HepG2 (cell line): ENCODE data around the gene AMZ1.

Experiments
- CEBPB ChIP-seq: IDR thresholded peaks from 2 replicates; pipeline ENCODE4 v1.6.1; 2011; ENCODE audit warnings: low read depth, low read length, improper control_type of control experiment, borderline replicate concordance
- FOSL2 ChIP-seq: sonication (generic); formaldehyde crosslinking; IDR thresholded peaks from 2 replicates; pipeline ENCODE4 v1.4.0; 2020; ENCODE audit warnings: missing genetic modification reagents

DNA sequence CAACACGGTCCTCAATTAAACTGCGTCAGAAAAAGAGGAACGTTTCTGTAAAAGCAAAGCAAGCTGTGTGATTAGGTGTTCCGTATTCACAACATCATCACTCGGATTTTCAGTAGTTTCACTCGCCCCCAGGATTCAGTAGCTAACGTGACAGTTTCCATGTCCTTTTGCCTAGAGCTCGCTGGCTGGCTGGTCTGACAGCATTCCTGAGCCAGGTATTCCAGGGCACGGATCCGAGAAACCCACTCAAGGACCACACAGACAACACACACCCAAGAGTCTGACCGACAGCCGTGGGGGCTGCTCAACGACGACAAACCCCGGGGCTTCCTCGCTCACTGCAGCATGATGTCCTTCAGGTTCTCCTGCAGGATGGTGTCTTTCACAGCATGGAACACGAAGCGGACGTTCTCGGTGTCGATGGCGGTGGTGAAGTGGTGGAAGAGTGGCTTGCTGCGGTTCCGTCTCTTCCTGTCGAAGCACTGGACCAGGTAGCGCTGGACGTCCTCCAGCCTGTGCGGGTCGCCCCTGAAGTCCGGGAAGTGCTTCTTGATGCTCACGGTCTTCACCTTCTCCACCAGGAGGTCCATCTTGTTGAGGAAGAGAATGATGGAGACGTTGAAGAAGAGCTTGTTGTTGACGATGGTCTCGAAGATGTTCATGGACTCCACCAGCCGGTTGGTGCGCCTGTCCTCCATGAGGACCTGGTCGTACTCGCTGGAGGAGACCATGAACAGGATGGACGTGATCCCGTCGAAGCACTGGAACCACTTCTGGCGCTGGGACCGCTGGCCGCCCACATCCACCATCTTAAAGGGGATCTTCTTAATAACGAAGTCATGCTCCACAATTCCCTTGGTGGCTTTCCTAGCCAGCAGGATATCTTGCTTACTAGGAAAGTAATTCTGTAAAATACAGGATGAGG is 43.1 kb downstream of the AMZ1 start:
- TF ChIP-seq FOSL2 (CRISPR knock-in tag), result no peak
- no peak for TF ChIP-seq CEBPB
